Loucy (cell line): ENCODE results near the gene MACROD2.

Experiments used
- H2AFZ ChIP-seq: fragments of 200-600 bp; sonication (generic); 2 replicates; pipeline ENCODE4 v1.6.0; 2016; ENCODE audit warnings: antibody characterized with exemption, mild to moderate bottlenecking, low read length, moderate library complexity
- H3F3A ChIP-seq: fragments of 200-600 bp; 2 replicates; pipeline ENCODE4 v1.6.0; 2016; ENCODE audit warnings: antibody characterized with exemption, low read depth, mild to moderate bottlenecking
- H3K27me3 ChIP-seq: fragments of 200-600 bp; sonication (generic); 2 replicates; pipeline ENCODE4 v1.6.1; 2014; ENCODE audit warnings: low read length, mild to moderate bottlenecking; ENCODE audit not compliant: insufficient read depth, poor library complexity, severe bottlenecking
- H3K36me3 ChIP-seq: fragments of 200-600 bp; sonication (generic); 2 replicates; pipeline ENCODE4 v1.6.1; 2016; ENCODE audit warnings: low read length; ENCODE audit not compliant: insufficient read depth
- H3K4me1 ChIP-seq: fragments of 200-600 bp; sonication (generic); 2 replicates; pipeline ENCODE4 v1.5.1; 2014; ENCODE audit warnings: low read length, mild to moderate bottlenecking; ENCODE audit not compliant: insufficient read depth, poor library complexity, severe bottlenecking
- H3K4me2 ChIP-seq: fragments of 200-600 bp; sonication (generic); 2 replicates; pipeline ENCODE4 v1.6.0; 2014; ENCODE audit warnings: antibody characterized with exemption, low read length, low read depth, mild to moderate bottlenecking; ENCODE audit not compliant: poor library complexity, severe bottlenecking
- H3K4me3 ChIP-seq: fragments of 200-600 bp; sonication (generic); 2 replicates; pipeline ENCODE4 v1.5.1; 2014; ENCODE audit warnings: low read length, mild to moderate bottlenecking, mixed read lengths; ENCODE audit not compliant: poor library complexity, severe bottlenecking
- H3K79me2 ChIP-seq: fragments of 200-600 bp; sonication (generic); 2 replicates; pipeline ENCODE4 v1.6.1; 2014; ENCODE audit warnings: low read length; ENCODE audit not compliant: insufficient read depth
- H3K9ac ChIP-seq: fragments of 200-600 bp; sonication (generic); 2 replicates; pipeline ENCODE4 v1.6.0; 2014; ENCODE audit warnings: mild to moderate bottlenecking, low read depth, low read length, moderate library complexity; ENCODE audit not compliant: poor library complexity, severe bottlenecking
- H3K9me2 ChIP-seq: fragments of 200-600 bp; sonication (generic); replicated peaks from 2 replicates; pipeline ENCODE4 v1.6.1; 2016; ENCODE audit warnings: low read depth, low read length, mixed read lengths
- H3K9me3 ChIP-seq: fragments of 200-600 bp; sonication (generic); 2 replicates; pipeline ENCODE4 v1.6.1; 2014; ENCODE audit warnings: mild to moderate bottlenecking, antibody characterized with exemption, low read length, low read depth; ENCODE audit not compliant: insufficient read depth
- H4K20me1 ChIP-seq: fragments of 200-600 bp; sonication (generic); 2 replicates; pipeline ENCODE4 v1.6.0; 2014; ENCODE audit warnings: antibody characterized with exemption, low read length, mild to moderate bottlenecking; ENCODE audit not compliant: insufficient read depth, poor library complexity, severe bottlenecking
- CTCF ChIP-seq: fragments of 200-600 bp; sonication (generic); conservative IDR thresholded peaks from 2 replicates; pipeline ENCODE4 v1.5.1; 2014; ENCODE audit warnings: mild to moderate bottlenecking, antibody characterized with exemption, low read length
- EZH2phosphoT487 ChIP-seq: fragments of 200-600 bp; IDR thresholded peaks from 2 replicates; pipeline ENCODE4 v1.6.1; 2018; ENCODE audit warnings: antibody characterized with exemption, mild to moderate bottlenecking, moderate library complexity, borderline replicate concordance

Gene MACROD2

GRCh38 chr20:15476186-15476585 lies 1480.9 kb downstream of the MACROD2 start:
- H3K9ac ChIP-seq: no peak overlapping the region
- H3K4me3 ChIP-seq: no peak overlapping the region
- H3K4me1 ChIP-seq: no peaks in the 10 kb centered on the region
- H3K9me3 ChIP-seq: peaks cover 7% of the 10 kb centered on the region; the same call in 1 of the 2 replicates
- no peak for TF ChIP-seq EZH2phosphoT487
- TF ChIP-seq CTCF: no peak
- no peak overlapping the region for H3K4me2 ChIP-seq
- H2AFZ ChIP-seq: no peak overlapping the region
- no peaks in the 10 kb centered on the region for H3K9me2 ChIP-seq
- H3K79me2 ChIP-seq: no peaks in the 10 kb centered on the region
- no peaks in the 10 kb centered on the region for H3K36me3 ChIP-seq
- no peaks in the 10 kb centered on the region for H3K27me3 ChIP-seq
- no peaks in the 10 kb centered on the region for H3F3A ChIP-seq
- no peaks in the 10 kb centered on the region for H4K20me1 ChIP-seq

GRCh38 chr20:15476781-15477180 lies 1481.5 kb downstream of the MACROD2 start:
- no peaks in the 10 kb centered on the region for H4K20me1 ChIP-seq
- H2AFZ ChIP-seq: no peak overlapping the region
- H3F3A ChIP-seq: no peaks in the 10 kb centered on the region
- no peaks in the 10 kb centered on the region for H3K4me1 ChIP-seq
- H3K4me3 ChIP-seq: no peak overlapping the region
- no peaks in the 10 kb centered on the region for H3K9me2 ChIP-seq
- H3K9ac ChIP-seq: no peak overlapping the region
- H3K4me2 ChIP-seq: no peak overlapping the region
- no peak for TF ChIP-seq CTCF
- TF ChIP-seq EZH2phosphoT487: no peak
- H3K9me3 ChIP-seq: peaks cover 7% of the 10 kb centered on the region; the same call in 1 of the 2 replicates
- H3K79me2 ChIP-seq: no peaks in the 10 kb centered on the region
- no peaks in the 10 kb centered on the region for H3K27me3 ChIP-seq
- H3K36me3 ChIP-seq: no peaks in the 10 kb centered on the region

- Histone ChIP-seq H3K9me2 (no peaks in the 10 kb centered on the region), H3K4me2 (no peak overlapping the region), H3K4me3 (no peak overlapping the region), H3K9me3 (no peaks in the 10 kb centered on the region), H3F3A (no peaks in the 10 kb centered on the region), H2AFZ (no peak overlapping the region), H3K27me3 (no peaks in the 10 kb centered on the region), H3K4me1 (no peaks in the 10 kb centered on the region), H3K9ac (no peak overlapping the region), H3K79me2 (no peaks in the 10 kb centered on the region), H3K36me3 (no peaks in the 10 kb centered on the region), H4K20me1 (no peaks in the 10 kb centered on the region)
- no peak for TF ChIP-seq EZH2phosphoT487
- no peak for TF ChIP-seq CTCF
Observed at GRCh38 chr20:15482525-15482924, 1487.2 kb downstream of the MACROD2 start.
